ENCODE results near the gene THBS1. TPM values are rescaled to one million over a fixed set of nuclear protein-coding genes. Genes with fewer than 3 reads are reported as not detected.

Gene THBS1
- polyA plus RNA-seq, 4 donors: 163 to 176 (median 173) TPM

GRCh38 chr15:39573287-39573686 is 7.6 kb upstream of the THBS1 start:
- DNase-seq (ENCODE audit: low read depth in 4 of 4, low spot score in 3 of 4): no peak

- no peak for DNase-seq (ENCODE audit: low read depth in 4 of 4, low spot score in 3 of 4)
Measured at GRCh38 chr15:39573844-39574243, 7.0 kb upstream of the THBS1 start.

GRCh38 chr15:39574427-39574826 is 6.5 kb upstream of the THBS1 start:
- no peak for DNase-seq (ENCODE audit: low read depth in 4 of 4, low spot score in 3 of 4)

- DNase-seq (ENCODE audit: low read depth in 4 of 4, low spot score in 3 of 4): no peak
Measured at GRCh38 chr15:39575180-39575579, 5.7 kb upstream of the THBS1 start.

DNA sequence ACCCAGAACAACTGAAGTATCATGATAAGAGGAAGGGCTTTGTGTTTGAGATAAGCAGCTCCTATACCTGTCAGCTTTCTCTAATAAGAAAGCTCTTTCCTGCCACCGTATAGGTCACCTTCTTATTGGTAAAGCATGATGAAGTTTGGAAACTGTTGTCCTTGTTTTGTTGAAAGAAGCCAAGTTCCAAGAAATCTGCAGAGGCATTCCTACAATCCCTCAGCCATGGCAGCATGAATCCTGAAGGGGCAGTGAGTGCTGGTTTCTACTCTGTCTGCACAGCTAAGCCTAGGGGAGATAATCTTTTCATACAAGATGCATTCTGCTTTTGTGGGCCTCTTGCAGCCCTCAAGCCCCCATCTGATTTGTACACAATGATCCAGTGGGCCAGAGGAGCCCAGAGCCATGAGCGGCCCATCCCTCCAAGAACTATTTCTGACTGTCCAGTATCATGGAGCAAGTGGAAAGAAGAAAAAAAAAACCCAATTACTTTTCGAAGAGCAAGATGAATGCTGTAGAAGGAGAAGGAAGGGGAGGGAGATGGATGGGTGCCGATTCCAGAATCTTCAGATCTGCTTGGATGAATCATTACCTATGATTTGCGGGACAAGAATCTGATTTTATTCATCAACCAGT is 1.9 kb upstream of the THBS1 start:
- no peak for DNase-seq (ENCODE audit: low read depth in 4 of 4, low spot score in 3 of 4)

DNA sequence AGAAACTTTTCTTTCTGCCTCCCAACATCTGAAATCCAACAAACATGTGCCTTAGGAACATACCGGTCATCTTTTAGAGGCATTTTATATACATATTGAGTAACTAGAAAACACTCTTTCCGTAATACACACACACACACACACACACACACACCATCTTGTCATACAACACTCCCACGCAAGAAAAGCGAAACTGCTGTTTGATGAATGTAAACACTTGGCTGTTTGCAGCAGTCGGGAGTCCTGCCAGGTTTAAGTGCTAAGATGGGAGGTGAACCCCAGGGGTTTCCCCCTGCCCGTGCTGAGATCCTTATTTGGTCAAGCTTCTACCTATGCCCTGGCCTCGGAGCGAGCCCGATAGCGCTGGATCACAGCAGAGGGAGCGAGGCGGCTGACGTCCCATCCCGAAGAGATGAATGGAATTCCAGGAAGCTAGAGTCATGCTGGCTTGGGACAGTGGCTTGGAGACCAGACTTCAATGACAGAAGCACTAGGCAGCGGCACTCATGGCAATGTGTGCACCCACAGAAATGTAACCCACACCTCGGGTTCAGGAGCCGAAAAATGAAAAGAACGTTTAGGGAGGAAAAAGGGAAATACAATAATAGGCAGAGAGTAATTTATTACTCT is 1.3 kb upstream of the THBS1 start:
- DNase-seq (ENCODE audit: low read depth in 4 of 4, low spot score in 3 of 4): peak in 2 of 4 donors; percentile 54 to 56

GRCh38 chr15:39580117-39580484 is 778 bp upstream of the THBS1 start:
- peak; percentile 82 to 90 (median 88) for DNase-seq (ENCODE audit: low read depth in 4 of 4, low spot score in 3 of 4)

DNA sequence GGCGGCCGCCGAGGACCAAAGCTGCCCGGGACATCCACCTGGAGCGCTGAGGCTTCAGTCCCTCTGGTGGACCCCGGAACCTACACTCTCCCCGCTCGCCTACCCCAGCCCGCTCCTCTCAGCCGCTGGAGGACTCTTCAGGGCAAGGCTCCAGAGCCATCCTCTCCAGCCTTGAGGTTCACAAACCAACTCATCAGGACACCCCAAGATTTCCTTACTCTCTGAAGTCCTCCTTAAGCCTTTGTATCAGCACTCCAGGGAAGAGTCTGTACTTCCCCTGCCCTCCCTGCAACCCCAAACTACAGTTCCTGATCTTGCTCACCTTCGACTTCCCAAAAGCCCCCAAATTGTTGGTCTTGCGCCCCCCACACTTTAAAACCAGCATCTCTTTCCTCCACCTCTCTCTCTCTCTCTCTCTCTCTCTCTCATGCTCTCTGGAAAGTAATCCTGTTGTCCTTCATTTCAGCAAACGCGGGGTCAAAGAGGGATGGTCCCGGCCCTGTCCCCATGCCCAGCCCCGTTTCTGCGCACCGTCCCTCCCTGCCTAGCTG is 438 bp downstream of the THBS1 start:
- no peak for DNase-seq (ENCODE audit: low read depth in 4 of 4, low spot score in 3 of 4)

- peak in 1 of 4 donors; percentile 47 for DNase-seq (ENCODE audit: low read depth in 4 of 4, low spot score in 3 of 4)
Measured at GRCh38 chr15:39581793-39582285, 960 bp downstream of the THBS1 start.

DNA sequence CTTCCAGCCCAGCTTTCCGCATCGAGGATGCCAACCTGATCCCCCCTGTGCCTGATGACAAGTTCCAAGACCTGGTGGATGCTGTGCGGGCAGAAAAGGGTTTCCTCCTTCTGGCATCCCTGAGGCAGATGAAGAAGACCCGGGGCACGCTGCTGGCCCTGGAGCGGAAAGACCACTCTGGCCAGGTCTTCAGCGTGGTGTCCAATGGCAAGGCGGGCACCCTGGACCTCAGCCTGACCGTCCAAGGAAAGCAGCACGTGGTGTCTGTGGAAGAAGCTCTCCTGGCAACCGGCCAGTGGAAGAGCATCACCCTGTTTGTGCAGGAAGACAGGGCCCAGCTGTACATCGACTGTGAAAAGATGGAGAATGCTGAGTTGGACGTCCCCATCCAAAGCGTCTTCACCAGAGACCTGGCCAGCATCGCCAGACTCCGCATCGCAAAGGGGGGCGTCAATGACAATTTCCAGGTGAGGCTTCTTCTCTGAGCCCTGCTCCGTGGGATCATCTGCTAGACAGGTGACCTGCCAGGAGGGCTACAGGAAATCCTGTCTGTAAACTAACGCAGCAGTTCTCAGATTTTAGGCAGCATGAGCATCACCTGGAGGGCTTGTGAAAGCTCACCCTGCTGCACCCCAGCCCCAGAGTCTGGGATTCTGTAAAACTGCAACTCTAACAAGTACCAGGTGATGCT is 1.6 kb downstream of the THBS1 start:
- no peak for DNase-seq (ENCODE audit: low read depth in 4 of 4, low spot score in 3 of 4)

- no peak for DNase-seq (ENCODE audit: low read depth in 4 of 4, low spot score in 3 of 4)
Measured at GRCh38 chr15:39582977-39583595, 2.2 kb downstream of the THBS1 start.

DNA sequence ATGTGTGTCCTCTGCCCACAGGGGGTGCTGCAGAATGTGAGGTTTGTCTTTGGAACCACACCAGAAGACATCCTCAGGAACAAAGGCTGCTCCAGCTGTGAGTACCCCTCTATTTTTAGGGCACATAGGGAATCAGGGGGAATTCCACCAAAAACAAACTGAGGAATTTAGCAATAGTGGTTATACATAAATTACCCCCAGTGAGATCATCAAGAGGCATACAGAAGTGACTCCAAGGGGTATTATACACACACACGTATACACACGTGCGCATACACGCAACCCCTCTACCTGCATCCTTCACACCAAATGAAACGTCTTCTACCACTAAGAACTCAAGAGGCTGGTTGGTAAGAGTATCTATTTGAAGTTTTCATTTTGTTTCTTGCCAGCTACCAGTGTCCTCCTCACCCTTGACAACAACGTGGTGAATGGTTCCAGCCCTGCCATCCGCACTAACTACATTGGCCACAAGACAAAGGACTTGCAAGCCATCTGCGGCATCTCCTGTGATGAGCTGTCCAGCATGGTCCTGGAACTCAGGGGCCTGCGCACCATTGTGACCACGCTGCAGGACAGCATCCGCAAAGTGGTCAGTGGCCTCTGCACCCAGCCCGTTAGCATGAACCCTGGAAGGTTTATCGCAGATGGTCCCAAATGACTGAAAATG is 2.9 kb downstream of the THBS1 start:
- DNase-seq (ENCODE audit: low read depth in 4 of 4, low spot score in 3 of 4): no peak

- DNase-seq (ENCODE audit: low read depth in 4 of 4, low spot score in 3 of 4): no peak
Measured at GRCh38 chr15:39584266-39584659, 3.4 kb downstream of the THBS1 start.

- DNase-seq (ENCODE audit: low read depth in 4 of 4, low spot score in 3 of 4): no peak
Measured at GRCh38 chr15:39584662-39585388, 3.9 kb downstream of the THBS1 start.

DNA sequence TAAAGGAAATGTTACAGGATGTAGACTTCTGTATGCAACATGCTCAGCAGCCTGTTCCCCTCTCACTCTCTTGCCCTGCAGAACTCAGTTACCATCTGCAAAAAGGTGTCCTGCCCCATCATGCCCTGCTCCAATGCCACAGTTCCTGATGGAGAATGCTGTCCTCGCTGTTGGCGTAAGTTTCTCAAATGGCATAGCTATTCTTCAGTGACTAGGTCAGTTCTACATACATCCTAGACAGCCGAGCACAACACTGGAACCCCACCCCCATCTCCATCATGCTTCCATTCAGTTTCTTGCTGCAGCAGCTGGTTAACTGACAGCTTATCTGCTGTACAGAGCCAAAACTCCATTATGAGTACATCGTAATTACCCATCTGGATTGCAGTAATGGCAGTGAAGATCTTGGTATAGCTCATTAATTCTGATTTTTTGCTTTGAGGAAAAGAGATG is 4.5 kb downstream of the THBS1 start:
- DNase-seq (ENCODE audit: low read depth in 4 of 4, low spot score in 3 of 4): no peak

DNA sequence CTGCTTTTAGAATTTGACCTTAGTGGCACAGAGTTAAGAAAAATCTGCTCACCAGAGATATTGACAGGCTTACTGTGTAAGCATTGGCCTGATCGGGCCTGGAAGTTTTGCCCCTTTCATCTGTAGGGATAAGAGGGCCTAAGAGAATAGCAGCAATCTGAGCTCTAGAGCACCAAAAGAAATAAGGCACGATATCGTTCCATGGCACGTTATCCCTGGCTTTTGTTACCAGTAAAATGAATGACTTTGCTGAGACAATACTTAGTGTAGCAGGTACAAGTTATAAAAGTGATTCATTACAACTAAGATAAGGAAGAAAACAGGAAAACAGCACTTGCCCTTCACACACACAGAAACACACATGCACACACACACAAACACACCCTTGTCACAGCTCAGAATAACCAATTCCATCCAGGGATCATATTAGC is 5.0 kb downstream of the THBS1 start:
- no peak for DNase-seq (ENCODE audit: low read depth in 4 of 4, low spot score in 3 of 4)

DNA sequence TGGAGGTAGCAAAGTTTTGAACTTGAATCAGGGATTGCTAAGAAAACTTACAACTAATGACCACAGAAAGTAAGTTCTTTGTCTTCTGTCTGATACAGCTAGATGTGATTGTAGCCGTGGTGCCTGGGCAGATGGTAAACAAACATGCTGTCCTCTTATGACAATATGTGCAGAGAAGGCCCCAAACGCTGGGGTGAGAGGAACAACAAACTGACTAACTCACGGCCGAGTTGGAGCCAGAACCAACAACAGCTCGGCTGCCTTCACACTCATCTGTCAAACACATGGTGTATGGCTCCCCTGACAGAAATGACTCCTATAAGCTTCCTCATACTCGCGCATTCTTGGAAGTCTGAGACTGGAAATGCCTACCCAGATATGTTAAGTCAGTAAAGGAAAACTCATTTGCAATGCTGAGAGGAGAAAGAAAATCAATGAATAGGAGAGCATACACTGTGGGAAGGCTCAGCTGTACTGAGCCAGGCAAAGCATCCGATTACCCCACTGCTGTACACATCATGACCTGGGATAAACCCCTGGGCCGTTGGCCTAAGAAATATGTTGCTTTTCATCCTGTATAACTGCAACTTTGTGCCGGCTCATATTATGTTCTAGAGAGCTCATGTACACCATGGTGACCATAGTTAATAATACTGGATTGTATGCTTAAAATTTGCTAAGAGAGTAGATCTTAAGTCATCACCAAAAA is 5.7 kb downstream of the THBS1 start:
- no peak for DNase-seq (ENCODE audit: low read depth in 4 of 4, low spot score in 3 of 4)

- DNase-seq (ENCODE audit: low read depth in 4 of 4, low spot score in 3 of 4): no peak
Measured at GRCh38 chr15:39587096-39587721, 6.3 kb downstream of the THBS1 start.
